ENCODE data around the gene SPAM1. TPM values are rescaled to one million over a fixed set of nuclear protein-coding genes. Genes with fewer than 3 reads are reported as not detected.

The SPAM1 gene
- polyA plus RNA-seq, 2 of the 4 experiments (the other 2 are of a cell fraction): not detected

DNA sequence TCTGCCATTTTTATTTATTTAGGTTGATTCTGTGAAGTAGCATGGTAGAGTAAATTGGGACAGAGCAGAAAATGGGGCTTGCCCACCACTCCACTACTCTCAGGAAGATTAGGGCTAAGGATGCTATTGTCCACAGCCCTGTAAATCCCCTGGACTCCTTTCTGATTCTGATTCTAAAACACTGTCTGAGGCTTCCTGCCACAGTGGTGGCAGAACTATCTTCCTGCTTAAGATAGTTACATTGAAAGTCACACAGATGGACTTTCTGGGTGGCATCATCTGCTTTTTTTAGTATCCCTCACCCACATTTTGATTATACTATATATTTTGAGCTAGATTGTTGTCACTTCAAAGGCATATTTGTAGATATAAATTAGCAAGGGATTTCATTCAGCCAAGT is 50.0 kb downstream of the SPAM1 start:
- no peak for ATAC-seq
- Histone ChIP-seq H3K4me1 (no peaks in the 10 kb centered on the region), H3K9me3 (no peaks in the 10 kb centered on the region), H3K4me3 (no peak overlapping the region), H3K27ac (no peak overlapping the region), H3K4me2 (no peak overlapping the region)
- POLR2A ChIA-PET: no interaction called here
- no peak for DNase-seq (ENCODE audit: low read depth in 1 of 2, low spot score in 1 of 2)
- no peak for TF ChIP-seq HOXB13 (CRISPR knock-in tag; IDR thresholded peaks at IDR 0.05; ENCODE audit: low read depth)
- no peak for TF ChIP-seq HDAC2 (IDR thresholded peaks at IDR 0.05)
- TF ChIP-seq FOSB (CRISPR knock-in tag; IDR thresholded peaks at IDR 0.05): no peak
- no peak for TF ChIP-seq EP300 (IDR thresholded peaks at IDR 0.05)
- TF ChIP-seq, protein P1, sequence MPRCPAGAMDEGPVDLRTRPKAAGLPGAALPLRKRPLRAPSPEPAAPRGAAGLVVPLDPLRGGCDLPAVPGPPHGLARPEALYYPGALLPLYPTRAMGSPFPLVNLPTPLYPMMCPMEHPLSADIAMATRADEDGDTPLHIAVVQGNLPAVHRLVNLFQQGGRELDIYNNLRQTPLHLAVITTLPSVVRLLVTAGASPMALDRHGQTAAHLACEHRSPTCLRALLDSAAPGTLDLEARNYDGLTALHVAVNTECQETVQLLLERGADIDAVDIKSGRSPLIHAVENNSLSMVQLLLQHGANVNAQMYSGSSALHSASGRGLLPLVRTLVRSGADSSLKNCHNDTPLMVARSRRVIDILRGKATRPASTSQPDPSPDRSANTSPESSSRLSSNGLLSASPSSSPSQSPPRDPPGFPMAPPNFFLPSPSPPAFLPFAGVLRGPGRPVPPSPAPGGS (IDR thresholded peaks at IDR 0.05): no peak
- no peak for TF ChIP-seq RCOR1 (IDR thresholded peaks at IDR 0.05; ENCODE audit: low read depth, low read length)
- TF ChIP-seq NPAS2 (CRISPR knock-in tag; IDR thresholded peaks at IDR 0.05; ENCODE audit: borderline replicate concordance): no peak
- TF ChIP-seq MAZ (IDR thresholded peaks at IDR 0.05; ENCODE audit: borderline replicate concordance, low read depth, low read length): no peak
- no peak for TF ChIP-seq CBX8 (IDR thresholded peaks at IDR 0.05)
- TF ChIP-seq, protein P2, sequence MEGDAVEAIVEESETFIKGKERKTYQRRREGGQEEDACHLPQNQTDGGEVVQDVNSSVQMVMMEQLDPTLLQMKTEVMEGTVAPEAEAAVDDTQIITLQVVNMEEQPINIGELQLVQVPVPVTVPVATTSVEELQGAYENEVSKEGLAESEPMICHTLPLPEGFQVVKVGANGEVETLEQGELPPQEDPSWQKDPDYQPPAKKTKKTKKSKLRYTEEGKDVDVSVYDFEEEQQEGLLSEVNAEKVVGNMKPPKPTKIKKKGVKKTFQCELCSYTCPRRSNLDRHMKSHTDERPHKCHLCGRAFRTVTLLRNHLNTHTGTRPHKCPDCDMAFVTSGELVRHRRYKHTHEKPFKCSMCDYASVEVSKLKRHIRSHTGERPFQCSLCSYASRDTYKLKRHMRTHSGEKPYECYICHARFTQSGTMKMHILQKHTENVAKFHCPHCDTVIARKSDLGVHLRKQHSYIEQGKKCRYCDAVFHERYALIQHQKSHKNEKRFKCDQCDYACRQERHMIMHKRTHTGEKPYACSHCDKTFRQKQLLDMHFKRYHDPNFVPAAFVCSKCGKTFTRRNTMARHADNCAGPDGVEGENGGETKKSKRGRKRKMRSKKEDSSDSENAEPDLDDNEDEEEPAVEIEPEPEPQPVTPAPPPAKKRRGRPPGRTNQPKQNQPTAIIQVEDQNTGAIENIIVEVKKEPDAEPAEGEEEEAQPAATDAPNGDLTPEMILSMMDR (IDR thresholded peaks at IDR 0.05): no peak
- no peak for TF ChIP-seq HEYL (CRISPR knock-in tag; IDR thresholded peaks at IDR 0.05)
- no peak for TF ChIP-seq PHF8 (IDR thresholded peaks at IDR 0.05; ENCODE audit: borderline replicate concordance, low read depth)
- no peak for TF ChIP-seq RFX5 (IDR thresholded peaks at IDR 0.05)
- no peak for TF ChIP-seq HOXB5 (CRISPR knock-in tag; IDR thresholded peaks at IDR 0.05)
- CTCF ChIA-PET: no interaction called here
- FAIRE-seq: no peak

DNA sequence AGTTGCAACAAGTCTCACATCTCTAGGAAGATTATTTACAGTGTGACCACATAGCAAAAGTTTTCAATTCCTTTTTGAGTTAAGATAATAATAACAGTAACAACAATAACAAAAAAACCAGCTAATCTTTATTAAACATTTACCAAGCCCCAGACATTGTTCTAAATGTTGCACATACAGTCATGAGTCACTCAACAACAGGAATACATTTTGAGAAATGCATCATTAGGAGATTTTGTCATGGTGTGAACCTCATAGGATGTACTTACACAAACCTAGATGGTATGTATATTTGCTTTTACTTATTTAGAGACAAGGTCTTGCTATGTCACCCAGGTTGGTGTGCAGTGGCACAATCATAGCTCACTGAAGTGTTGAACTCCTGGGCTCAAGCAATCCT is 52.0 kb downstream of the SPAM1 start:
- CTCF ChIA-PET: no interaction called here
- TF ChIP-seq, protein P3, sequence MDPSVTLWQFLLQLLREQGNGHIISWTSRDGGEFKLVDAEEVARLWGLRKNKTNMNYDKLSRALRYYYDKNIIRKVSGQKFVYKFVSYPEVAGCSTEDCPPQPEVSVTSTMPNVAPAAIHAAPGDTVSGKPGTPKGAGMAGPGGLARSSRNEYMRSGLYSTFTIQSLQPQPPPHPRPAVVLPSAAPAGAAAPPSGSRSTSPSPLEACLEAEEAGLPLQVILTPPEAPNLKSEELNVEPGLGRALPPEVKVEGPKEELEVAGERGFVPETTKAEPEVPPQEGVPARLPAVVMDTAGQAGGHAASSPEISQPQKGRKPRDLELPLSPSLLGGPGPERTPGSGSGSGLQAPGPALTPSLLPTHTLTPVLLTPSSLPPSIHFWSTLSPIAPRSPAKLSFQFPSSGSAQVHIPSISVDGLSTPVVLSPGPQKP (IDR thresholded peaks at IDR 0.05; ENCODE audit: low read depth, low read length): no peak
- TF ChIP-seq ESRRA (IDR thresholded peaks at IDR 0.05; ENCODE audit: borderline replicate concordance, low read length): no peak
- no peak for TF ChIP-seq ZNF302 (CRISPR knock-in tag; IDR thresholded peaks at IDR 0.05)
- no peak for TF ChIP-seq PHF8 (IDR thresholded peaks at IDR 0.05; ENCODE audit: borderline replicate concordance, low read depth)
- no peak for TF ChIP-seq MYC (IDR thresholded peaks at IDR 0.05; ENCODE audit: borderline replicate concordance, low read length)
- no peak for TF ChIP-seq POLR2A (IDR thresholded peaks at IDR 0.05; ENCODE audit: low read length)
- no peak for TF ChIP-seq MAFK (IDR thresholded peaks at IDR 0.05; ENCODE audit: partially characterized antibody)
- no peak for TF ChIP-seq RCOR1 (IDR thresholded peaks at IDR 0.05; ENCODE audit: low read depth, low read length)
- TF ChIP-seq HOXB5 (CRISPR knock-in tag; IDR thresholded peaks at IDR 0.05): no peak
- no peak for TF ChIP-seq SREBF2 (IDR thresholded peaks at IDR 0.05)
- TF ChIP-seq CBX2 (IDR thresholded peaks at IDR 0.05; ENCODE audit: borderline replicate concordance, low read depth): no peak
- no peak for TF ChIP-seq EHMT2 (IDR thresholded peaks at IDR 0.05; ENCODE audit: low read depth)
- TF ChIP-seq, protein P1 (IDR thresholded peaks at IDR 0.05): no peak
- no peak for TF ChIP-seq FOSB (CRISPR knock-in tag; IDR thresholded peaks at IDR 0.05)
- no peak for TF ChIP-seq SMC3 (IDR thresholded peaks at IDR 0.05)
- TF ChIP-seq MAZ (IDR thresholded peaks at IDR 0.05; ENCODE audit: borderline replicate concordance, low read depth, low read length): no peak
- no peak for TF ChIP-seq EHF (CRISPR knock-in tag; IDR thresholded peaks at IDR 0.05)
- TF ChIP-seq, protein P4, sequence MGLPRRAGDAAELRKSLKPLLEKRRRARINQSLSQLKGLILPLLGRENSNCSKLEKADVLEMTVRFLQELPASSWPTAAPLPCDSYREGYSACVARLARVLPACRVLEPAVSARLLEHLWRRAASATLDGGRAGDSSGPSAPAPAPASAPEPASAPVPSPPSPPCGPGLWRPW (IDR thresholded peaks at IDR 0.05): no peak
- TF ChIP-seq CHD2 (IDR thresholded peaks at IDR 0.05; ENCODE audit: low read length, partially characterized antibody): no peak
- TF ChIP-seq, protein P5, sequence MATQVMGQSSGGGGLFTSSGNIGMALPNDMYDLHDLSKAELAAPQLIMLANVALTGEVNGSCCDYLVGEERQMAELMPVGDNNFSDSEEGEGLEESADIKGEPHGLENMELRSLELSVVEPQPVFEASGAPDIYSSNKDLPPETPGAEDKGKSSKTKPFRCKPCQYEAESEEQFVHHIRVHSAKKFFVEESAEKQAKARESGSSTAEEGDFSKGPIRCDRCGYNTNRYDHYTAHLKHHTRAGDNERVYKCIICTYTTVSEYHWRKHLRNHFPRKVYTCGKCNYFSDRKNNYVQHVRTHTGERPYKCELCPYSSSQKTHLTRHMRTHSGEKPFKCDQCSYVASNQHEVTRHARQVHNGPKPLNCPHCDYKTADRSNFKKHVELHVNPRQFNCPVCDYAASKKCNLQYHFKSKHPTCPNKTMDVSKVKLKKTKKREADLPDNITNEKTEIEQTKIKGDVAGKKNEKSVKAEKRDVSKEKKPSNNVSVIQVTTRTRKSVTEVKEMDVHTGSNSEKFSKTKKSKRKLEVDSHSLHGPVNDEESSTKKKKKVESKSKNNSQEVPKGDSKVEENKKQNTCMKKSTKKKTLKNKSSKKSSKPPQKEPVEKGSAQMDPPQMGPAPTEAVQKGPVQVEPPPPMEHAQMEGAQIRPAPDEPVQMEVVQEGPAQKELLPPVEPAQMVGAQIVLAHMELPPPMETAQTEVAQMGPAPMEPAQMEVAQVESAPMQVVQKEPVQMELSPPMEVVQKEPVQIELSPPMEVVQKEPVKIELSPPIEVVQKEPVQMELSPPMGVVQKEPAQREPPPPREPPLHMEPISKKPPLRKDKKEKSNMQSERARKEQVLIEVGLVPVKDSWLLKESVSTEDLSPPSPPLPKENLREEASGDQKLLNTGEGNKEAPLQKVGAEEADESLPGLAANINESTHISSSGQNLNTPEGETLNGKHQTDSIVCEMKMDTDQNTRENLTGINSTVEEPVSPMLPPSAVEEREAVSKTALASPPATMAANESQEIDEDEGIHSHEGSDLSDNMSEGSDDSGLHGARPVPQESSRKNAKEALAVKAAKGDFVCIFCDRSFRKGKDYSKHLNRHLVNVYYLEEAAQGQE (IDR thresholded peaks at IDR 0.05): no peak
- POLR2A ChIA-PET: no interaction called here
- Histone ChIP-seq H3K4me3 (no peak overlapping the region), H3K4me2 (no peak overlapping the region), H3K9me3 (no peaks in the 10 kb centered on the region), H3K27ac (no peak overlapping the region), H3K4me1 (no peaks in the 10 kb centered on the region)
- ATAC-seq: no peak
- no peak for FAIRE-seq
- DNase-seq (ENCODE audit: low read depth in 1 of 2, low spot score in 1 of 2): no peak

All from A549 (cell line).